HTR-8/SVneo (cell line): ENCODE results near the gene KCNK4.

ENCODE experiments used
- DNase-seq: peaks from one replicate; pipeline ENCODE4 v3.0.0; 2011; ENCODE audit warnings: low spot score, mixed read lengths; ENCODE audit not compliant: insufficient read length
- FAIRE-seq: peaks from 2 replicates; lab custom pipeline; 2011; peaks lifted over from hg19 to GRCh38; lab: Jason Lieb, UNC

The KCNK4 gene

GRCh38 chr11:64267207-64267945, 23.7 kb upstream of the KCNK4 start:
- FAIRE-seq (no peak), DNase-seq (no peak)

DNA sequence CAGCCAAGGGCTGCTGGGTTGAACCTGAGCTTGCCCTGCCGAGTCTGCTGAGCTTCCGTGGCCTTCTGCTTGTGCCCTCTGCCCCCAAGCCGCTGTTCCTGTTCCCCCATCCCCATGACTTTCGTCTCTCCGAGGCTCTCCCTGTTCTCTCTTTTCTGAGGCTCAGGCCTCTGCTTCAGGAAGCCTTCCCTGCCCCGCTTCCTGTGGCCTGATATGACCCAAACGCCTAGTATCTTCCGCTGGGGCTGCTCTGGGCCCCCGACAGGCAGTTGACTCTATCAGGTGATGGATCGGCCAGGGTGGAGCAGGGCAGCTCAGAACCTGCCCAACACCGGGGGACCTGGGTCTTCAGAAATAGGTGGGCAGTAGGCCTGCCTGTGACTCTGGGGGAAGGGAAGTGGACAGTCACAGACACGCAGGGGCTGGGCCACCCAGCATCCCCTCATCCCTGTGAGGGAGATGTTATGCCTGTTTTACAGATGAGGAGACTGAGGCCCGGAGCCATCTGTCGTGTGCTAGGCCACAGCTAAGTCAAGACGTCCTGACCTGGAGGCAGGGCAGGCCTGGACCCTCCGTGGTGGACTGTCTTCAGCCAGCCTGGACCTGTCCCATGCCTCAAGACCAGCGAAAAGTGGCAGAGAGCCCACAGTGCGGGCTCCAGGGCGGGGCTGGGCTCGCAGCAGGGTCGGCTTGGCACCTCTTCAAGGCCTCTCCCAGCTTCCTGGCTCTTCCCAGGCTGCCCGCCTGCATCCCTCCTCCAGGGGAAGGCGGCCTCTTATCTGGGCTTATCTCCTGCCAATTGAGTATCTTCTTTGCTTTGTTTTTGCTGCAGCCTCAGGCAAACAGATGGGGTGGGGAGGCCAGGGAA, 22.8 kb upstream of the KCNK4 start:
- FAIRE-seq: no peak
- DNase-seq: peak; percentile 7

GRCh38 chr11:64268893-64269539, 22.1 kb upstream of the KCNK4 start:
- no peak for FAIRE-seq

GRCh38 chr11:64269540-64270220, 21.4 kb upstream of the KCNK4 start:
- FAIRE-seq (no peak), DNase-seq (peak; percentile 92)

More at GRCh38 chr11:64268893-64269539, 22.1 kb upstream of the KCNK4 start:
- peak; percentile 18 for DNase-seq

- DNase-seq (no peak), FAIRE-seq (no peak)
These were observed 15.9 kb upstream of the KCNK4 start for GRCh38 chr11:64275031-64275800.

DNA sequence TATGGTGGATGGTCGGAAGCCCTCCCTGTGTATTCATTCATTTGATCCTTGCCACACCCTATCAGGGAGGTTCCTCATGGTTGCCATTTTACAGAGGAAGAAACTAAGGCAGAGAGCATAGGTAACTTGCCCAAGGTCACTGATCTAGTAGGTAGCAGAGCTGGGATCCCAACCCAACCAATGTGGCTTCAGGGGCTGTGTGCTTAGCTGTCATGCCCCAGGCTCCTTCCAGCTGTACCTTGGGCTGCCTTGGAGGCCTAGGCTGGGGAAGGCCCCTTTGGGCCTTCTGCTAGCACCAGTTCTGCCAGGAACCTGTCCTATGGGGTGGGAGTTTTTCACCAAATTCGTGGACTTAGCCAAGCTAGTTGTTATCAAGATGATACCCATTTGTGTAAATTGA, 15.3 kb upstream of the KCNK4 start:
- no peak for FAIRE-seq
- no peak for DNase-seq

- DNase-seq (peak; percentile 23), FAIRE-seq (no peak)
These were observed 14.3 kb upstream of the KCNK4 start for GRCh38 chr11:64276653-64277431.

DNA sequence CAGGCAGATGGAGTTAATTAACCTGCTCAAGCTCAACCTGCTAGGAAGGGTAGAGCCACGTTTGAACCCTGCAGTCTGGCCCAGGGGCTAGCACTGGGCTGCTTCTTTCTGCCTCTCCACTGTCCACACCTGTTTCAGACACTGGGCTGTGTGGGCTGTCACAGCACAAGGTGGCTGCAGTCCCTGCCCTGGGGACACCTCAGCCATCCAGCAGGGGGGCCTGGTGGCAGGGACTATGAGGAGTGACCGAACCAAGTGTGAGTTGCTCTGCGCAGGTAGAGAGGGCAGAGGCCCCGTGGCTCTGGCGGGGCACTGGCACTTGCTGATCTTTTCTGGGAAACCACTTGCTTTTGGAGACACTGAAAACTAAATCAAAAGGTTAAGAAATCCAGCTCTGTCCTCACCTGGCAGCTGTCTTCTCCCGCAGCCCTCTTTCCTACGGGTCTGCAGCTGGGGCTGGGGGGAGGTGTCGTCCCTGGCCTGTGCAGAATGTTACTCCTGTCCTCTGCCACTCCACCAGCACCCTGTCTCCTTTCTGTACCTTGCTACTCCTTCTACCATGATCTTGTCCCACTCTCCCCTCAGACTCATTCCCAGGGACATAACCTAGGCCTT, 12.4 kb upstream of the KCNK4 start:
- no peak for DNase-seq
- no peak for FAIRE-seq

GRCh38 chr11:64281957-64282770, 8.9 kb upstream of the KCNK4 start:
- no peak for DNase-seq
- FAIRE-seq: no peak

DNA sequence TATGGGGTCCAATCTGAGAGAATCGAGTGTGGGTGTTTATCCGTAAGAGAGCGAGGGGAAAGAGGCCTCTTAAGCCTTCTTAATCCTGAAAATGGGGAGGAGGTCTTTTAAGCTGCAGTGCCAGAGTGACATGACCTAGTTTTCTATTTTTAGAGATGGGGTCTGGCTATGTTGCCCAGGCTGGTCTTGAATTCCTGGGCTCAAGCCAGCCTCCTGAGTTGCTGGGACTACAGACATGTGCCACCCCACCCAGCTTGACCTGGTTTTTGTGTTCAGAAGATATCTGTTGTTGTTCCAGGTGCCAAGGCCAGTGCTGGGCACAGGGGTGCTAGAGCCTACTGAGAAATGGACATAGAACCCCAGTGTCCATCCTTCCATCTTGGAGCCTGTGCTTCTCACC, 8.0 kb upstream of the KCNK4 start:
- DNase-seq (no peak), FAIRE-seq (no peak)

DNA sequence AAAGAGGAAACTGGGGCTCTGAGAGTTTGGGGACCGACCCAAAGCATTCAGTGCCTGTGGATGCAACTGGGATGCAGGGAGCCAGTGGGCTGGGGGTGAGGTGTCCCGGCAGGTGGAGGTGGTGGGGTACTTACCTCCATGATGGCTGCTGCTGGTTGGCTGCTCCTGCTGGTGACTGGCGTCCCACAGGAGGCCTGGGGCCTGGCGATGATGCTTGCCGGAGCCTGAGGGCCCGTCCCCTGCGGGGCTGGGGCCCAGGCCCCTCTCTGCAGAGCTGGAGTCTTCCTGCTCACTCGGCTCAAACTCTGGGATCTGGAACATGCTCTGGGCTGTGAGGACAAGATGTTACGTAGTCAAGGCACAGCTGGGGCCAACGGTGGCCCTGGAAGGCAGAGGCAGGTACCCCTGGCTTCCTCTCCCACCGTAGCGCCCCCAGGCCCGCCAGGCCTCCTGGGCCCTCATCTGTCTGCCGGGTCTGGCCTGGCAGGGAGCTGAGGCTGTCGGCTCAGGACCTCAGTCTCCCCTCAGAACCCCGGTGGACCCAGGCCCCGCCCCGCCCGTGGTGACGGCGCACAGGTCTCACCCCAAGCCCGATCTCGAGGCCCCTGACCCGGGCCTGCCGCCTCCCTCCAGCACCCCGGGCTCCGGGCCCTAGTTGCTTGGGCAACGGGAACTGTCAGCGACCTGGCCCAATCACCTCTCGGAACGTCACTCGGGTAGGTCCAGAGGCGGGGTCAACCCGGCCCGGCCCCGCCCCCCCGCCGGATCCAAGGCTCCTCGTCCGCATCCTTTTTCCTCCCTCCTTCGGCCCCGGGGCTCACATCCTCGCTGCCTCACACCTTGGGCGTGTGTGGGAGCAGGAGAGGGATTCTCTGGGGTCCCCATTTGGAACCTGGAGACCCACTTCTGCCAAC, 6.8 kb upstream of the KCNK4 start, which contains the start of gene BAD:
Gene BAD (minus strand): TSS at position 618 of the 914 bp plus-strand sequence. CDS start 297 bp downstream, at position 321.
- DNase-seq: peak; percentile 96
- peak; percentile 77 for FAIRE-seq

GRCh38 chr11:64284962-64285884, 5.9 kb upstream of the KCNK4 start, which contains the start of gene GPR137:
GPR137 (plus strand) TSS chr11:64285848; CDS start chr11:64286525, 677 bp downstream.
- FAIRE-seq (peak; percentile 54), DNase-seq (peak; percentile 78)

DNA sequence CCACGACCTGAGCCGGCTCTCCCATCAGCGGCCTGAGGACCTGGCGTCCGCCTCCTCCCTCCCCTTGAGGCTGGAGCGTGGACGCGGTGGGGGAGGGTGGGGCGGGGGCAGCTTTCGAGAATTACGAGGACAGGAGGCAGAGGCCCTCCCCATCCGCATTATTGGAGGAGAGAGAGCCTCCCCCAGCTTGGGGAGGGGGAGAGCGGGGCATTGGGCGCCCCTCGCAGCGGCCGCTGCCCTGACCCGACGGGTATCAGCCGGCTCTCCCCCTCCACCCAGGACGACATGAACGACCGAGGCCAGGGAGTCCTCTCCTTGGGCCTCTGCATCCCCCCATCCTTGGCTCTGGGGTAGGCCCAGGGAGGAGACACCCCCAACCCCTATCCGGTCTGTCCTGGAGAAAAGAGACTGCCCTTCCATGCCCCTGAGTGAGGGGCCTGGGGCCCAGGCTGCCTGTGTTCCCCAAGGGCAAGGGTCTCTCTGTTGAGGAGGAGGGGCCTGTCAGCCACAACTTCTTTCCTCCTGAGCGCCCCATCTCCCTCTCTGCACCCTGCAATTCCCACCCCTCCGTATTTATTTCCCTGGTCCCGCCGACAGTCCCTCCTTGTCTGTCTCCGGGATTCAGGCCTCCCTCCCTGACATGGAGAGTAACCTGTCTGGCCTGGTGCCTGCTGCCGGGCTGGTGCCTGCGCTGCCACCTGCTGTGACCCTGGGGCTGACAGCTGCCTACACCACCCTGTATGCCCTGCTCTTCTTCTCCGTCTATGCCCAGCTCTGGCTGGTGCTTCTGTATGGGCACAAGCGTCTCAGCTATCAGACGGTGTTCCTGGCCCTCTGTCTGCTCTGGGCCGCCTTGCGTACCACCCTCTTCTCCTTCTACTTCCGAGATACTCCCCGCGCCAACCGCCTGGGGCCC, 5.0 kb upstream of the KCNK4 start:
- FAIRE-seq: no peak
- DNase-seq: no peak

GRCh38 chr11:64286801-64287159, 4.3 kb upstream of the KCNK4 start:
- DNase-seq (no peak), FAIRE-seq (no peak)
